Measurements from ENCODE around the gene MRPL17.

MRPL17 gene

GRCh38 chr11:6646071-6646470 lies 37.1 kb downstream of the MRPL17 start:
- no peaks in the 10 kb centered on the region for H3K4me1 Mint-ChIP-seq
- no peak for TF ChIP-seq CTCF (IDR thresholded peaks at IDR 0.05; ENCODE audit: unreplicated experiment in 3 of 3)
- no peak overlapping the region for H3K4me3 Mint-ChIP-seq
- H3K36me3 Mint-ChIP-seq (ENCODE audit: low read depth), result peaks cover 10% of the 10 kb centered on the region
- H3K27me3 Mint-ChIP-seq (ENCODE audit: low read depth), result no peaks in the 10 kb centered on the region
- no peaks in the 10 kb centered on the region for H3K9me3 Mint-ChIP-seq
- H3K27ac Mint-ChIP-seq, result no peak overlapping the region

GRCh38 chr11:6642957-6643356 lies 40.2 kb downstream of the MRPL17 start:
- H3K27ac Mint-ChIP-seq, result no peak overlapping the region
- H3K4me1 Mint-ChIP-seq, result peaks cover 6% of the 10 kb centered on the region

GRCh38 chr11:6640985-6641701 lies 42.0 kb downstream of the MRPL17 start:
- no peak for TF ChIP-seq CTCF (IDR thresholded peaks at IDR 0.05; ENCODE audit: unreplicated experiment in 3 of 3)
- Mint-ChIP-seq H3K4me1 (peaks cover 6% of the 10 kb centered on the region), H3K27me3 (ENCODE audit: low read depth) (no peaks in the 10 kb centered on the region), H3K9me3 (no peaks in the 10 kb centered on the region), H3K36me3 (ENCODE audit: low read depth) (peaks cover 17% of the 10 kb centered on the region), H3K27ac (no peak overlapping the region), H3K4me3 (no peak overlapping the region)

More at GRCh38 chr11:6642957-6643356, 40.2 kb downstream of the MRPL17 start:
- TF ChIP-seq CTCF (IDR thresholded peaks at IDR 0.05; ENCODE audit: unreplicated experiment in 3 of 3), result no peak
- no peaks in the 10 kb centered on the region for H3K27me3 Mint-ChIP-seq (ENCODE audit: low read depth)
- H3K9me3 Mint-ChIP-seq, result no peaks in the 10 kb centered on the region
- H3K4me3 Mint-ChIP-seq, result no peak overlapping the region
- peaks cover 17% of the 10 kb centered on the region for H3K36me3 Mint-ChIP-seq (ENCODE audit: low read depth)

GRCh38 chr11:6640036-6640984 lies 42.8 kb downstream of the MRPL17 start:
- no peak for TF ChIP-seq CTCF (IDR thresholded peaks at IDR 0.05; ENCODE audit: unreplicated experiment in 3 of 3)
- Mint-ChIP-seq H3K27me3 (ENCODE audit: low read depth) (no peaks in the 10 kb centered on the region), H3K9me3 (no peaks in the 10 kb centered on the region), H3K36me3 (ENCODE audit: low read depth) (peaks cover 13% of the 10 kb centered on the region), H3K27ac (no peak overlapping the region), H3K4me1 (peaks cover 6% of the 10 kb centered on the region), H3K4me3 (no peak overlapping the region)

- no peak for TF ChIP-seq CTCF (IDR thresholded peaks at IDR 0.05; ENCODE audit: unreplicated experiment in 3 of 3)
- no peak overlapping the region for H3K4me3 Mint-ChIP-seq
- H3K27me3 Mint-ChIP-seq (ENCODE audit: low read depth), result no peaks in the 10 kb centered on the region
- H3K4me1 Mint-ChIP-seq, result peaks cover 6% of the 10 kb centered on the region
- H3K9me3 Mint-ChIP-seq, result no peaks in the 10 kb centered on the region
- H3K27ac Mint-ChIP-seq, result no peak overlapping the region
- H3K36me3 Mint-ChIP-seq (ENCODE audit: low read depth), result peaks cover 16% of the 10 kb centered on the region
Measured at GRCh38 chr11:6638429-6638828, 44.7 kb downstream of the MRPL17 start.
